A673 (cell line): ENCODE results near the gene NBEA.

ENCODE experiments used
- EZH2 ChIP-seq: fragments of 200-600 bp; sonication (generic); IDR thresholded peaks from 2 replicates; pipeline ENCODE4 v1.6.1; 2017; ENCODE audit warnings: borderline replicate concordance, low read depth, mild to moderate bottlenecking, mixed read lengths, antibody characterized with exemption, low read length; ENCODE audit not compliant: poor library complexity, severe bottlenecking
- TF ChIP-seq, protein P1 (sequence below): fragments of 300-800, 200-600 bp; sonication (generic); conservative IDR thresholded peaks from 2 replicates; pipeline ENCODE4 v1.5.1; 2017; ENCODE audit warnings: low read depth, mild to moderate bottlenecking, antibody characterized with exemption, low read length, moderate library complexity, mixed read lengths

DNA sequence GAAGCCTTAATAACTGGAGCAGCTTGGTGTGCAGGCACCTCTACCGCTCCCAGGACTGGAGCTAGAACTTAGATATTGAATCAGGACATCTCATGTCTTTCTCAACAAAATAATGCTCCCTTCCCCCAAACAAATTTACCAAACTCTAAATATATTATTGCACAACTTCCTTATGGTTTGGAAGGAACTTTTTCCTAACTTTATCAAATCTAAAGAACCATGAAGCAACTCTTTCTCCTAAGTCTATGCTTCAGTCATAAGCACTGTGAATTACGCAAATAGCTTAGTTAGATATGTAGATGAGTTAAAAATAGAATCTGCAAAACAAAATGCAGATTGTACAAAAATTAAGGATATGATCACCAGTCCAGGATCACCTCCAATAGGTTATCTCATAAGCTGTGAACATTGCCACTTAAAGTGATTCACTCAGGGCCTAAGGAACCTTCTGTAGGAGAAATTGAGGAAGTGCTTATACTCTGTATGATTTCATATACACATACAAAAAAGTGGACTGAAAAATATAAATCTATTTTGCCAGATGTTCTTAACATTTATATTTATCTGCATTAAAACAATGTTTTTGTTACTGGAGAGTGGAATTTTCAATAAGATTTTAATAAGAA lies 554.8 kb downstream of the NBEA start:
- TF ChIP-seq, protein P1, sequence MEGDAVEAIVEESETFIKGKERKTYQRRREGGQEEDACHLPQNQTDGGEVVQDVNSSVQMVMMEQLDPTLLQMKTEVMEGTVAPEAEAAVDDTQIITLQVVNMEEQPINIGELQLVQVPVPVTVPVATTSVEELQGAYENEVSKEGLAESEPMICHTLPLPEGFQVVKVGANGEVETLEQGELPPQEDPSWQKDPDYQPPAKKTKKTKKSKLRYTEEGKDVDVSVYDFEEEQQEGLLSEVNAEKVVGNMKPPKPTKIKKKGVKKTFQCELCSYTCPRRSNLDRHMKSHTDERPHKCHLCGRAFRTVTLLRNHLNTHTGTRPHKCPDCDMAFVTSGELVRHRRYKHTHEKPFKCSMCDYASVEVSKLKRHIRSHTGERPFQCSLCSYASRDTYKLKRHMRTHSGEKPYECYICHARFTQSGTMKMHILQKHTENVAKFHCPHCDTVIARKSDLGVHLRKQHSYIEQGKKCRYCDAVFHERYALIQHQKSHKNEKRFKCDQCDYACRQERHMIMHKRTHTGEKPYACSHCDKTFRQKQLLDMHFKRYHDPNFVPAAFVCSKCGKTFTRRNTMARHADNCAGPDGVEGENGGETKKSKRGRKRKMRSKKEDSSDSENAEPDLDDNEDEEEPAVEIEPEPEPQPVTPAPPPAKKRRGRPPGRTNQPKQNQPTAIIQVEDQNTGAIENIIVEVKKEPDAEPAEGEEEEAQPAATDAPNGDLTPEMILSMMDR, result no peak
- no peak for TF ChIP-seq EZH2
